SK-N-SH treated with all-trans-retinoic acid at 6 μM for 48 hours (cell line): ENCODE data around the gene CCSER1.

Source experiments
- ATAC-seq: fragments of 200-7000 bp; cut with Tn5 transposase; 3 replicates; pipeline ENCODE4 v1.9.1; 2020; ENCODE audit warnings: mild to moderate bottlenecking, moderate library complexity
- ARNTL ChIP-seq: fragments of 450-650 bp; formaldehyde crosslinking; IDR thresholded peaks from 2 replicates; pipeline ENCODE4 v1.5.0; 2020; ENCODE audit warnings: low read depth, mild to moderate bottlenecking, moderate library complexity, borderline replicate concordance
- BACH2 ChIP-seq: fragments of 250-450 bp; sonication (Bioruptor Pico); IDR thresholded peaks from 2 replicates; pipeline ENCODE4 v1.9.0; 2021; ENCODE audit warnings: mild to moderate bottlenecking, borderline replicate concordance
- CSDC2 ChIP-seq: fragments of 250-450 bp; sonication (Bioruptor Pico); IDR thresholded peaks from 2 replicates; pipeline ENCODE4 v1.5.0; 2020; ENCODE audit warnings: mild to moderate bottlenecking, moderate library complexity
- ESRRG ChIP-seq: fragments of 250-450 bp; sonication (Bioruptor Pico); IDR thresholded peaks from 2 replicates; pipeline ENCODE4 v1.6.1; 2021; ENCODE audit warnings: mild to moderate bottlenecking
- GLIS3 ChIP-seq: fragments of 250-450 bp; sonication (Bioruptor Pico); IDR thresholded peaks from 2 replicates; pipeline ENCODE4 v1.5.0; 2020; ENCODE audit warnings: mild to moderate bottlenecking, moderate library complexity
- ISL1 ChIP-seq: fragments of 250-450 bp; sonication (Bioruptor Pico); IDR thresholded peaks from 2 replicates; pipeline ENCODE4 v2.1.2; 2022; ENCODE audit warnings: mild to moderate bottlenecking, moderate library complexity
- OSR1 ChIP-seq: fragments of 250-450 bp; sonication (Bioruptor Pico); IDR thresholded peaks from 2 replicates; pipeline ENCODE4 v1.8.0; 2022; ENCODE audit warnings: moderate library complexity, mild to moderate bottlenecking, inconsistent platforms
- PPARA ChIP-seq: fragments of 250-450 bp; sonication (Bioruptor Pico); IDR thresholded peaks from 2 replicates; pipeline ENCODE4 v1.5.0; 2020; ENCODE audit warnings: mild to moderate bottlenecking, borderline replicate concordance
- RARB ChIP-seq: fragments of 250-450 bp; sonication (Bioruptor Pico); IDR thresholded peaks from 2 replicates; pipeline ENCODE4 v1.8.0; 2021; ENCODE audit warnings: mild to moderate bottlenecking, moderate library complexity
- SNAI2 ChIP-seq: fragments of 250-450 bp; sonication (Bioruptor Pico); IDR thresholded peaks from 2 replicates; pipeline ENCODE4 v1.5.0; 2020; ENCODE audit warnings: mild to moderate bottlenecking, moderate library complexity
- TCF4 ChIP-seq: fragments of 250-450 bp; sonication (Bioruptor Pico); IDR thresholded peaks from 2 replicates; pipeline ENCODE4 v1.8.0; 2021; ENCODE audit warnings: mild to moderate bottlenecking, moderate library complexity, borderline replicate concordance
- TOX ChIP-seq: fragments of 250-450 bp; sonication (Bioruptor Pico); IDR thresholded peaks from 2 replicates; pipeline ENCODE4 v1.8.0; 2021; ENCODE audit warnings: mild to moderate bottlenecking, moderate library complexity, borderline replicate concordance
- TSHZ2 ChIP-seq: fragments of 250-450 bp; sonication (Bioruptor Pico); IDR thresholded peaks from 2 replicates; pipeline ENCODE4 v1.5.0; 2020; ENCODE audit warnings: mild to moderate bottlenecking, moderate library complexity
- ZC3H10 ChIP-seq: fragments of 250-450 bp; sonication (Bioruptor Pico); IDR thresholded peaks from 2 replicates; pipeline ENCODE4 v1.5.1; 2021; ENCODE audit warnings: mild to moderate bottlenecking, moderate library complexity
- ZFP3 ChIP-seq: fragments of 250-450 bp; sonication (Bioruptor Pico); IDR thresholded peaks from 2 replicates; pipeline ENCODE4 v1.5.0; 2020; ENCODE audit warnings: mild to moderate bottlenecking, moderate library complexity
- ZFP30 ChIP-seq: fragments of 450-650 bp; formaldehyde crosslinking; IDR thresholded peaks from 2 replicates; pipeline ENCODE4 v1.5.0; 2022; ENCODE audit warnings: mild to moderate bottlenecking, moderate library complexity
- ZNF565 ChIP-seq: fragments of 450-650 bp; formaldehyde crosslinking; conservative IDR thresholded peaks from 2 replicates; pipeline ENCODE4 v1.5.0; 2020; ENCODE audit warnings: low read depth, mild to moderate bottlenecking, moderate library complexity
- ZNF70 ChIP-seq: fragments of 450-650 bp; formaldehyde crosslinking; IDR thresholded peaks from 2 replicates; pipeline ENCODE4 v1.5.0; 2020; ENCODE audit warnings: mild to moderate bottlenecking, moderate library complexity
- ZNF8 ChIP-seq: fragments of 450-650 bp; formaldehyde crosslinking; IDR thresholded peaks from 2 replicates; pipeline ENCODE4 v1.5.0; 2020; ENCODE audit warnings: mild to moderate bottlenecking, moderate library complexity
- TF ChIP-seq, protein P1 (sequence below): fragments of 250-450 bp; sonication (Bioruptor Pico); IDR thresholded peaks from 2 replicates; pipeline ENCODE4 v1.8.0; 2020; ENCODE audit warnings: mild to moderate bottlenecking, moderate library complexity, borderline replicate concordance
- TF ChIP-seq, protein P2 (sequence below): fragments of 250-450 bp; sonication (Bioruptor Pico); IDR thresholded peaks from 2 replicates; pipeline ENCODE4 v1.5.1; 2020; ENCODE audit warnings: low read depth, mild to moderate bottlenecking, moderate library complexity

The CCSER1 gene

GRCh38 chr4:90960840-90961239 is 833.6 kb downstream of the CCSER1 start (continued):
- TF ChIP-seq TSHZ2 (CRISPR knock-in tag) (no peak), SNAI2 (CRISPR knock-in tag) (no peak), TCF4 (CRISPR knock-in tag) (no peak)

- TF ChIP-seq ZC3H10 (no peak), TSHZ2 (CRISPR knock-in tag) (no peak), GLIS3 (CRISPR knock-in tag) (no peak), ZFP30 (CRISPR knock-in tag) (no peak), ESRRG (CRISPR knock-in tag) (no peak), ARNTL (no peak), ZNF8 (CRISPR knock-in tag) (no peak), CSDC2 (CRISPR knock-in tag) (no peak), ZNF565 (CRISPR knock-in tag) (no peak), SNAI2 (CRISPR knock-in tag) (no peak), OSR1 (no peak)
- TF ChIP-seq, protein P1, sequence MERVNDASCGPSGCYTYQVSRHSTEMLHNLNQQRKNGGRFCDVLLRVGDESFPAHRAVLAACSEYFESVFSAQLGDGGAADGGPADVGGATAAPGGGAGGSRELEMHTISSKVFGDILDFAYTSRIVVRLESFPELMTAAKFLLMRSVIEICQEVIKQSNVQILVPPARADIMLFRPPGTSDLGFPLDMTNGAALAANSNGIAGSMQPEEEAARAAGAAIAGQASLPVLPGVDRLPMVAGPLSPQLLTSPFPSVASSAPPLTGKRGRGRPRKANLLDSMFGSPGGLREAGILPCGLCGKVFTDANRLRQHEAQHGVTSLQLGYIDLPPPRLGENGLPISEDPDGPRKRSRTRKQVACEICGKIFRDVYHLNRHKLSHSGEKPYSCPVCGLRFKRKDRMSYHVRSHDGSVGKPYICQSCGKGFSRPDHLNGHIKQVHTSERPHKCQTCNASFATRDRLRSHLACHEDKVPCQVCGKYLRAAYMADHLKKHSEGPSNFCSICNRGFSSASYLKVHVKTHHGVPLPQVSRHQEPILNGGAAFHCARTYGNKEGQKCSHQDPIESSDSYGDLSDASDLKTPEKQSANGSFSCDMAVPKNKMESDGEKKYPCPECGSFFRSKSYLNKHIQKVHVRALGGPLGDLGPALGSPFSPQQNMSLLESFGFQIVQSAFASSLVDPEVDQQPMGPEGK = no peak
- ATAC-seq = no peak
Observed at GRCh38 chr4:90970021-90970420, 842.8 kb downstream of the CCSER1 start.

GRCh38 chr4:90977726-90978125 is 850.5 kb downstream of the CCSER1 start:
- no peak for ATAC-seq
- TF ChIP-seq, protein P2, sequence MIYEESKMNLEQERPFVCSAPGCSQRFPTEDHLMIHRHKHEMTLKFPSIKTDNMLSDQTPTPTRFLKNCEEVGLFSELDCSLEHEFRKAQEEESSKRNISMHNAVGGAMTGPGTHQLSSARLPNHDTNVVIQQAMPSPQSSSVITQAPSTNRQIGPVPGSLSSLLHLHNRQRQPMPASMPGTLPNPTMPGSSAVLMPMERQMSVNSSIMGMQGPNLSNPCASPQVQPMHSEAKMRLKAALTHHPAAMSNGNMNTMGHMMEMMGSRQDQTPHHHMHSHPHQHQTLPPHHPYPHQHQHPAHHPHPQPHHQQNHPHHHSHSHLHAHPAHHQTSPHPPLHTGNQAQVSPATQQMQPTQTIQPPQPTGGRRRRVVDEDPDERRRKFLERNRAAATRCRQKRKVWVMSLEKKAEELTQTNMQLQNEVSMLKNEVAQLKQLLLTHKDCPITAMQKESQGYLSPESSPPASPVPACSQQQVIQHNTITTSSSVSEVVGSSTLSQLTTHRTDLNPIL = peak; percentile 94
- TF ChIP-seq TCF4 (CRISPR knock-in tag) = peak; percentile 41; the same call in 1 of the 2 replicates
- no peak for TF ChIP-seq ZNF8 (CRISPR knock-in tag)
- peak; percentile 95 for TF ChIP-seq ISL1 (CRISPR knock-in tag)
- no peak for TF ChIP-seq ZFP30 (CRISPR knock-in tag)
- peak; percentile 70; the same call in 1 of the 2 replicates for TF ChIP-seq ZFP3 (CRISPR knock-in tag)
- peak; percentile 71; the same call in 1 of the 2 replicates for TF ChIP-seq GLIS3 (CRISPR knock-in tag)
- no peak for TF ChIP-seq PPARA (CRISPR knock-in tag)

DNA sequence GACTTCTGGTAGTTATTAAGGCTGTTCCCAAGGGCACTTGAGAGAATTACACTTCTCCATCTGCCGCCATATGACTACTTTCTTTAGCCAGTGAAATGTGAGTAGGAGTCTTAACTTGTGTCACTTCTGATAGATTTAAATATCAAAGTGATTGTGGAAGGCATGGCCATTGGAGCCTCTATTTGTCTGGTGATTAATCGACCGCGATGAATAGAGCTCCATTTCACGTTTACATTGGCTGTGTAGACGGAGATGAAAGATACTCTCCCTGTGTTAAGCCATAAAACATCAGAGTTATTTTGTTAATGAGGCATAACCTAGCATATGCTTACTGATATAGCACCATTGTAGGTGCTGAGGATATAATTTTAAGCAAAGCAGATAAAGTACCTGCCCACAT is 852.4 kb downstream of the CCSER1 start:
- ATAC-seq = no peak
- TF ChIP-seq SNAI2 (CRISPR knock-in tag) (no peak), ARNTL (no peak), CSDC2 (CRISPR knock-in tag) (no peak), ZNF70 (CRISPR knock-in tag) (no peak), ESRRG (CRISPR knock-in tag) (no peak), TOX (no peak), ZFP3 (CRISPR knock-in tag) (no peak), TSHZ2 (CRISPR knock-in tag) (no peak), GLIS3 (CRISPR knock-in tag) (no peak), RARB (no peak), ISL1 (CRISPR knock-in tag) (no peak), ZNF8 (CRISPR knock-in tag) (no peak), TCF4 (CRISPR knock-in tag) (no peak), BACH2 (CRISPR knock-in tag) (no peak), ZNF565 (CRISPR knock-in tag) (no peak), ZFP30 (CRISPR knock-in tag) (no peak)
- TF ChIP-seq, protein P1 = no peak
